ENCODE data around the gene LHFPL2. TPM values are rescaled to one million over a fixed set of nuclear protein-coding genes. Genes with fewer than 3 reads are reported as not detected.

Gene LHFPL2
- total and polyA plus RNA-seq, 7 donors: 1.1 to 6.4 (median 3.6) TPM

DNA sequence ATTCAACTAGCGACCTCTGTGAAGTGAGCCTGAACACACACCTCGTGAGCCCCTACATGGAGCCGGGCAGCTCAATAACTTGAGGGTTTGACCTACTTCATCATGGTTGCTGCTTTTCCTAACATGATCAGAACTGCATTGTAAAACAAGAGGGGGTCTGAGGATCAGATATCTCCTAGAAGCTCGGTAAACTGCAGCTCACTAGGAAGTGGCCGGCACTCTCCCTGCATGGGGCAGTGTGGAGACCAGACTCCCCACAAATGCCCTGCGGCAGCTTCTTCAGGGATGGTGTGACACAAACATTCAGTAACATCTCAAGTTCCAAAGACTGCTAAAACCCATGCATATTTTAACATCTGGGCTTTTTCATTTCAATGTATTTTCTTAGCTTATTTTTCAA is 18.5 kb downstream of the LHFPL2 start:
- DNase-seq: no peak
- no peak for ATAC-seq
- Histone ChIP-seq H3K36me3 (ENCODE audit: insufficient read depth in 1 of 2, low read depth in 1 of 2) (peaks cover 0 to 17% of the 10 kb centered on the region in 2 donors), H3K4me3 (no peak overlapping the region), H3K27me3 (ENCODE audit: insufficient read depth in 3 of 3, low read length in 2 of 3) (no peaks in the 10 kb centered on the region), H3K27ac (no peak overlapping the region), H3K4me1 (peaks cover 22% of the 10 kb centered on the region), H3K9me3 (no peaks in the 10 kb centered on the region)
- 87 to 92% (median 88%) methylated on average over 6 of the region's 6 CpGs for WGBS, 3 donors
- TF ChIP-seq CTCF (IDR thresholded peaks at IDR 0.05): no peak
- intact Hi-C loops (cut with DNase I): loop anchor here in 1 of 2 donors (5.0 kb wide), 1 partner anchor 33 kb away; no protein-coding TSS in a partner anchor

DNA sequence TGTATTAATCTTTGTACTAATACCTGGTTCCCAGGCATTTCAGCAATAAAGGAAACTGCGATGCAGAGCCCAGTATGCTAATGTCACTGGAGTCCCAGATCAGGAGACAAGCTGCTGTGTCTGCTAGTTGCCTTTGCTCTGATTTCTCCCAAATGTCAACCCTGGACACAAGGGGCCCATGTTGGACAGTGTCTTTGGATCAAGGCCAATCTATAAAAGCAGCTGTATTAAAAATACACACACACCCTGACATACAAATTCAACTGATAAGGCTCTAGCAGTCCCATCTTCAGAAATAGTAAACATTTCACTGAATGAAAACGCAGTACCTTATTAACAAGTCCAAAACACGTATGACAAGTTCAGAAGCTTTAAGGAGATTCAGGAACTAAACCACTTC is 18.9 kb downstream of the LHFPL2 start:
- no peak overlapping the region for H3K4me3 ChIP-seq
- H3K27ac ChIP-seq: no peak overlapping the region
- intact Hi-C loops (cut with DNase I): loop anchor here in 1 of 2 donors (5.0 kb wide), 1 partner anchor 32 kb away; no protein-coding TSS in a partner anchor
- H3K9me3 ChIP-seq: no peaks in the 10 kb centered on the region
- DNase-seq (no peak), ATAC-seq (no peak)
- no peaks in the 10 kb centered on the region for H3K27me3 ChIP-seq (ENCODE audit: insufficient read depth in 3 of 3, low read length in 2 of 3)
- H3K4me1 ChIP-seq: peaks cover 19% of the 10 kb centered on the region
- peaks cover 0 to 17% of the 10 kb centered on the region in 2 donors for H3K36me3 ChIP-seq (ENCODE audit: insufficient read depth in 1 of 2, low read depth in 1 of 2)
- TF ChIP-seq CTCF (IDR thresholded peaks at IDR 0.05): no peak
- 81 to 88% (median 82%) methylated on average over 3 of the region's 3 CpGs for WGBS, 3 donors

DNA sequence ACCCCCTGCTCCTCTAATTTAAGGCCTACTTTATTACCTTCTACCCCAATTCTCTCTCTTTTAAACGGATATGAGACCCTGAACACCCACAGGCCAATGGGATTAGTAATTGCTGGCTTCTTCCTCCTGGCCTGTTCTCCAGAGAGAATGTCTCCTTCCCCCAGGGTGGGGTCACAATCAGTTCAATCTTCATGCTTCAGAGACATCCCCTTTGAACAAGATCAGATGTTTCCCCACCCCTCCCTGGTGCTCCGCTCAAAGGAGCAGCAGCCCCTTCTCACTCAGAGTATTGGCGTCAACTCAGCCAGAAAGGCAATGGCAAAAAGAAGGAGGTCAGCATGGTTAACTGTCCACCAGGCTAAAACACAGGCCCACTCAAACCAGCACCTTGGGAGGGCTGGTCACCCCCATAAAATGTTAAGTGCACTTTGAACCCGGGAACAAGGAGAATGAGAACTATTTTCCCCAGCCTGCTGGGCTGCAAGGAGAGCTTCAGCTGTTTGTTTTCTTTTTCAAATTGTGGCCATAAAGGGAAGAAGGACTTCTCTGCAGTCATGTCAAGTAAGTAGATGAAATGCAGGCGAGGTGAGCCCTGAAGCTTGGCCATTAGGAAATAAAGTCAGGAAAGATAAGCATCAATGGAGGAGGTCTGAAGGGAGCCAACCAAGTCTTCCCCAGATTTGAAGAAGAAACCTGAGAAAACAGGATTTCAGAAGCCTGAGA is 20.1 kb downstream of the LHFPL2 start:
- Histone ChIP-seq H3K27me3 (ENCODE audit: insufficient read depth in 3 of 3, low read length in 2 of 3) (no peaks in the 10 kb centered on the region), H3K4me3 (no peak overlapping the region), H3K9me3 (no peaks in the 10 kb centered on the region), H3K4me1 (peaks cover 13% of the 10 kb centered on the region), H3K27ac (no peak overlapping the region), H3K36me3 (ENCODE audit: insufficient read depth in 1 of 2, low read depth in 1 of 2) (peaks cover 0 to 17% of the 10 kb centered on the region in 2 donors)
- no peak for TF ChIP-seq CTCF (IDR thresholded peaks at IDR 0.05)
- 65 to 74% (median 70%) methylated on average over 5 of the region's 5 CpGs for WGBS, 3 donors
- intact Hi-C loops (cut with DNase I): no loop called here
- DNase-seq: no peak
- ATAC-seq: no peak

GRCh38 chr5:78627766-78628165 is 20.8 kb downstream of the LHFPL2 start:
- intact Hi-C loops (cut with DNase I): no loop called here
- no peaks in the 10 kb centered on the region for H3K9me3 ChIP-seq
- ATAC-seq (no peak), DNase-seq (no peak)
- no peaks in the 10 kb centered on the region for H3K27me3 ChIP-seq (ENCODE audit: insufficient read depth in 3 of 3, low read length in 2 of 3)
- peaks cover 0 to 17% of the 10 kb centered on the region in 2 donors for H3K36me3 ChIP-seq (ENCODE audit: insufficient read depth in 1 of 2, low read depth in 1 of 2)
- WGBS, 3 donors: 48 to 78% (median 63%) methylated on average over 6 of the region's 6 CpGs
- no peak for TF ChIP-seq CTCF (IDR thresholded peaks at IDR 0.05)
- peaks cover 6% of the 10 kb centered on the region for H3K4me1 ChIP-seq
- H3K4me3 ChIP-seq: no peak overlapping the region
- no peak overlapping the region for H3K27ac ChIP-seq
